K562 (cell line): Measurements from ENCODE around the gene TMEM63A. TPM values are rescaled to one million over a fixed set of nuclear protein-coding genes. Genes with fewer than 3 reads are reported as not detected.

ENCODE experiments used
- ATAC-seq: fragments of 200-7000 bp; cut with Tn5 transposase; 3 replicates; pipeline ENCODE4 v1.9.1; 2020; ENCODE audit warnings: moderate library complexity
- BruUV-seq: library from RNA; stranded (reverse); fragments of 400-500 nt; replicated peaks from 2 replicates; lab custom pipeline; 2021; lab: Mats Ljungman, UMichigan
- CTCF ChIA-PET: fragments of 300-600 bp; formaldehyde crosslinking; extraction: SDS; loops from one replicate; lab custom pipeline; 2021; ENCODE audit warnings: low intra/inter-chr PET ratio; lab: Yijun Ruan, JAX
- POLR2A ChIA-PET: fragments of 300-600, 350-650 bp; sonication (Branson Sonifier 250); formaldehyde crosslinking; extraction: SDS; loops from one replicate; lab custom pipeline; 2021; ENCODE audit warnings: antibody characterized with exemption, inconsistent platforms; lab: Yijun Ruan, JAX
- DNase-seq, 4 experiments: peaks; one replicate each; pipeline versions ENCODE4 v3.0.0 to v3.0.0-alpha.2; 2011 to 2018; ENCODE audit warnings: low spot score in 3 of 4, mixed read lengths in 3 of 4; ENCODE audit errors: extremely low read depth in 1 of 4
- FAIRE-seq: peaks from 2 replicates; lab custom pipeline; 2011; peaks lifted over from hg19 to GRCh38; lab: Jason Lieb, UNC
- H2AFZ ChIP-seq: 2 replicates; pipeline ENCODE4 v1.6.0; 2011; ENCODE audit warnings: low read depth, low read length, control low read depth, inconsistent platforms
- H3K27ac ChIP-seq: fragments of 200-600 bp; 3 replicates; pipeline ENCODE4 v1.8.0; 2011; ENCODE audit warnings: low read depth, mild to moderate bottlenecking, control low read depth, inconsistent platforms, low read length, moderate library complexity, mixed read lengths; ENCODE audit errors: extremely low read depth
- H3K27me3 ChIP-seq, 2 experiments: fragments of 300-600 bp in 1 of 2; 2 replicates in 1 of 2; 3 replicates in 1 of 2; pipeline versions ENCODE4 v1.6.0 to v1.8.0; 2011; ENCODE audit warnings: inconsistent platforms in 2 of 2, low read length in 2 of 2, mild to moderate bottlenecking in 1 of 2, mixed read lengths in 1 of 2, moderate library complexity in 1 of 2; ENCODE audit not compliant: control insufficient read depth in 2 of 2, insufficient read depth in 2 of 2
- H3K36me3 ChIP-seq: fragments of 300-600 bp; 3 replicates; pipeline ENCODE4 v1.8.0; 2011; ENCODE audit warnings: mild to moderate bottlenecking, low read length, inconsistent platforms; ENCODE audit not compliant: control insufficient read depth, insufficient read depth
- H3K4me1 ChIP-seq, 2 experiments: fragments of 200-600 bp in 1 of 2; replicated peaks in 1 of 2; 2 replicates in 1 of 2; 3 replicates in 1 of 2; pipeline versions ENCODE4 v1.5.1 to v1.8.0; 2011; ENCODE audit warnings: inconsistent platforms in 2 of 2, low read length in 2 of 2, mild to moderate bottlenecking in 1 of 2, mixed read lengths in 1 of 2, moderate library complexity in 1 of 2; ENCODE audit not compliant: control insufficient read depth in 2 of 2, insufficient read depth in 2 of 2
- H3K4me2 ChIP-seq: 2 replicates; pipeline ENCODE4 v1.6.1; 2011; ENCODE audit warnings: low read length, control low read depth, inconsistent platforms, mixed read lengths; ENCODE audit not compliant: insufficient read depth
- H3K4me3 ChIP-seq: fragments of 200-600 bp; sonication (generic), shearing (Covaris generic); 2 replicates; pipeline ENCODE4 v1.5.1; 2016; ENCODE audit warnings: control low read depth, inconsistent platforms
- H3K79me2 ChIP-seq: fragments of 200-600 bp; 3 replicates; pipeline ENCODE4 v1.8.0; 2011; ENCODE audit warnings: low read length, inconsistent platforms; ENCODE audit not compliant: control insufficient read depth, insufficient read depth
- H3K9ac ChIP-seq, 2 experiments: 2 replicates each; pipeline versions ENCODE4 v1.6.0 to v1.6.1; 2011; ENCODE audit warnings: low read depth in 2 of 2, low read length in 2 of 2, control low read depth in 1 of 2, inconsistent platforms in 1 of 2, mild to moderate bottlenecking in 1 of 2, mixed read lengths in 1 of 2; ENCODE audit not compliant: insufficient read depth in 1 of 2
- H3K9me1 ChIP-seq: one replicate; pipeline ENCODE4 v1.6.0; 2011; ENCODE audit warnings: inconsistent platforms, mild to moderate bottlenecking, low read length, moderate library complexity; ENCODE audit not compliant: control insufficient read depth, insufficient read depth
- H3K9me3 ChIP-seq: replicated peaks from 2 replicates; pipeline ENCODE4 v1.5.1; 2011; ENCODE audit warnings: low read depth, low read length, inconsistent platforms; ENCODE audit not compliant: control insufficient read depth, insufficient read depth
- H4K20me1 ChIP-seq: replicated peaks from 2 replicates; pipeline ENCODE4 v1.6.1; 2011; ENCODE audit warnings: low read length, inconsistent platforms, mixed read lengths; ENCODE audit not compliant: control insufficient read depth, insufficient read depth
- ARNT ChIP-seq, 2 experiments: fragments of 450-650 bp; IDR thresholded peaks; 2 replicates each; pipeline ENCODE4 v1.6.1; 2016; ENCODE audit warnings: mild to moderate bottlenecking in 1 of 2
- BRF1 ChIP-seq: IDR thresholded peaks from 3 replicates; pipeline ENCODE4 v1.6.1; 2011; ENCODE audit warnings: borderline replicate concordance, mild to moderate bottlenecking; ENCODE audit not compliant: insufficient read length; ENCODE audit errors: extremely low read depth
- CHD2 ChIP-seq: IDR thresholded peaks from 2 replicates; pipeline ENCODE4 v1.6.1; 2011; ENCODE audit warnings: low read depth, low read length
- CREB1 ChIP-seq, 2 experiments: sonication (generic) in 1 of 2; formaldehyde crosslinking in 1 of 2; IDR thresholded peaks; 2 replicates each; pipeline versions ENCODE4 v1.6.1 to v1.8.0; 2012 to 2022; ENCODE audit warnings: inconsistent platforms in 1 of 2, mild to moderate bottlenecking in 1 of 2, missing genetic modification reagents in 1 of 2, moderate library complexity in 1 of 2
- GABPB2 ChIP-seq: fragments of 250-450 bp; sonication (Bioruptor Pico); conservative IDR thresholded peaks from 2 replicates; pipeline ENCODE4 v1.5.1; 2021; ENCODE audit warnings: mild to moderate bottlenecking
- HDAC6 ChIP-seq: IDR thresholded peaks from 2 replicates; pipeline ENCODE4 v1.6.1; 2012; ENCODE audit warnings: low read depth, mild to moderate bottlenecking, control low read depth, inconsistent platforms, low read length, moderate library complexity
- HMG20A ChIP-seq: fragments of 450-650 bp; formaldehyde crosslinking; conservative IDR thresholded peaks from 2 replicates; pipeline ENCODE4 v1.4.0; 2020; ENCODE audit warnings: mild to moderate bottlenecking, mixed read lengths
- RB1 ChIP-seq: fragments of 450-650 bp; IDR thresholded peaks from 2 replicates; pipeline ENCODE4 v1.6.1; 2017; ENCODE audit warnings: low read depth, mild to moderate bottlenecking
- SIRT6 ChIP-seq: IDR thresholded peaks from one replicate; pipeline ENCODE4 v1.6.1; 2012; ENCODE audit warnings: low read depth, mild to moderate bottlenecking, control low read depth, inconsistent platforms, low read length, moderate library complexity
- SIX5 ChIP-seq, 2 experiments: IDR thresholded peaks; 2 replicates each; pipeline ENCODE4 v1.6.1; 2011; ENCODE audit warnings: low read length in 2 of 2, borderline replicate concordance in 1 of 2, low read depth in 1 of 2, mild to moderate bottlenecking in 1 of 2, moderate library complexity in 1 of 2; ENCODE audit not compliant: insufficient read depth in 1 of 2
- TGIF2 ChIP-seq: sonication (generic); formaldehyde crosslinking; IDR thresholded peaks from 2 replicates; pipeline ENCODE4 v1.8.1; 2022; ENCODE audit warnings: mild to moderate bottlenecking, missing genetic modification reagents, moderate library complexity
- ZNF507 ChIP-seq: conservative IDR thresholded peaks from 2 replicates; pipeline ENCODE4 v1.6.1; 2017; ENCODE audit warnings: missing genetic modification characterization, missing compliant biosample characterization
- ZNF551 ChIP-seq: fragments of 250-450 bp; sonication (Bioruptor Pico); IDR thresholded peaks from 2 replicates; pipeline ENCODE4 v1.5.0; 2021; ENCODE audit warnings: mild to moderate bottlenecking, moderate library complexity
- WGBS: fragments of 100-300 bp; shearing (Covaris generic); methylation state at CpG from one replicate; pipeline ENCODE4 v1.1.6; 2016; ENCODE audit warnings: low coverage, mixed read lengths; ENCODE audit not compliant: insufficient coverage; ENCODE audit errors: missing lambda C conversion rate; 5-methylcytosine and 5-hydroxymethylcytosine counted together
- in situ Hi-C: fragments of 300-500 bp; cut with MboI; formaldehyde crosslinking; loops from 4 replicates; pipeline ENCODE4 v1.15.0; 2018; ENCODE audit warnings: inconsistent platforms, mixed read lengths
- intact Hi-C: fragments of 100-400 bp; cut with micrococcal nuclease; formaldehyde crosslinking; loops from 2 replicates; pipeline ENCODE4 v1.14.2; 2022
- polyA plus RNA-seq, 8 experiments: library from polyadenylated mRNA; depleted of rRNA in 4 of 8; stranded (reverse) in 5 of 8; unstranded in 3 of 8; fragments of >200 nt; fragmentation: Nextera tagmentation in 2 of 8; fragmentation: Illumina TruSeq in 1 of 8; extraction: Ambion mirVana in 2 of 8; extraction: Trizol in 1 of 8; gene quantifications; 2 replicates each; pipeline versions ENCODE4 v1.2.1 to v1.2.3, GENCODE V29; 2011 to 2014; ENCODE audit warnings: inconsistent platforms in 1 of 8, missing spikeins in 1 of 8
- total RNA-seq, 7 experiments: library from RNA; depleted of rRNA in 6 of 7; stranded (reverse); fragments of >200 nt in 6 of 7; fragmentation: Illumina TruSeq in 2 of 7; extraction: Trizol in 2 of 7; gene quantifications; 2 replicates each; pipeline versions ENCODE4 v1.2.1 to v1.2.3, GENCODE V29; 2011 to 2021; ENCODE audit warnings: low replicate concordance in 1 of 7
- TF ChIP-seq, protein P1 (sequence below): fragments of 250-450 bp; sonication (Bioruptor Pico); IDR thresholded peaks from 2 replicates; pipeline ENCODE4 v1.4.0; 2020; ENCODE audit warnings: borderline replicate concordance
- TF ChIP-seq, protein P2 (sequence below): sonication (generic); formaldehyde crosslinking; IDR thresholded peaks from 2 replicates; pipeline ENCODE4 v1.9.0; 2022; ENCODE audit warnings: mild to moderate bottlenecking, missing genetic modification reagents
- TF ChIP-seq, protein P3 (sequence below): fragments of 450-650 bp; IDR thresholded peaks from 2 replicates; pipeline ENCODE4 v1.6.1; 2017; ENCODE audit warnings: mild to moderate bottlenecking, moderate library complexity
- TF ChIP-seq, protein P4 (sequence below): fragments of 250-450 bp; sonication (Bioruptor Pico); IDR thresholded peaks from 2 replicates; pipeline ENCODE4 v1.5.0; 2020; ENCODE audit warnings: mild to moderate bottlenecking

TMEM63A gene
- total and polyA plus RNA-seq, 9 of the 15 experiments (the other 6 are each of a cell fraction or from before 2014, with no cell fraction given) = 2.0 to 54.6 (median 17.5) TPM

DNA sequence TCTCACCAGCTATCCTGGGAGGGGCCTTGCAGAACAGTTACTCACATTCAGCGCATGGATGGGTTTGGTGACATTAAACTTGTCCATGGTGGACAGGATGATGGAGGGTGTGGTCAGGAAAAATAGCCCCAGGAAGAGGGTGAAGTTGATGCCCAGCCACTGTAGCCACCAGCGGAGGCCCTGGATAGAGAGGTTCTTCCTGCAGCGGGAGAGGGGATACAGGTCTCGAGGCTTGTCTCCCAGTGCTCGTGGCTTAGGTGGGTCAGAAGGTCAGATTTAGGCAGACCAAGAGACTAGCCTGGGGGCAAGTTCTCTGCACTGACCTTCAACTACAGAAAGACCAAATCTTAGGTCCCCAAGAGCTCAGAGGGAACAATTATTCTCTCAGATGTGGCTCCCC is 23.0 kb downstream of the TMEM63A start (continued):
- TF ChIP-seq ZNF507 (tag) (no peak), SIX5 (IDR thresholded peaks at IDR 0.05; ENCODE audit: borderline replicate concordance in 1 of 2, insufficient read depth in 1 of 2, low read depth in 1 of 2, low read length in 2 of 2) (no peak), CREB1 (IDR thresholded peaks at IDR 0.05) (no peak), CREB1 (CRISPR knock-in tag; IDR thresholded peaks at IDR 0.05) (no peak)
- TF ChIP-seq, protein P1, sequence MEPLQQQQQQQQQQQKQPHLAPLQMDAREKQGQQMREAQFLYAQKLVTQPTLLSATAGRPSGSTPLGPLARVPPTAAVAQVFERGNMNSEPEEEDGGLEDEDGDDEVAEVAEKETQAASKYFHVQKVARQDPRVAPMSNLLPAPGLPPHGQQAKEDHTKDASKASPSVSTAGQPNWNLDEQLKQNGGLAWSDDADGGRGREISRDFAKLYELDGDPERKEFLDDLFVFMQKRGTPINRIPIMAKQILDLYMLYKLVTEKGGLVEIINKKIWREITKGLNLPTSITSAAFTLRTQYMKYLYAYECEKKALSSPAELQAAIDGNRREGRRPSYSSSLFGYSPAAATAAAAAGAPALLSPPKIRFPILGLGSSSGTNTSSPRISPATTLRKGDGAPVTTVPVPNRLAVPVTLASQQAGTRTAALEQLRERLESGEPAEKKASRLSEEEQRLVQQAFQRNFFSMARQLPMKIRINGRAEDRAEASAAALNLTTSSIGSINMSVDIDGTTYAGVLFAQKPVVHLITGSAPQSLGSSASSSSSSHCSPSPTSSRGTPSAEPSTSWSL = no peak
- TF ChIP-seq, protein P2, sequence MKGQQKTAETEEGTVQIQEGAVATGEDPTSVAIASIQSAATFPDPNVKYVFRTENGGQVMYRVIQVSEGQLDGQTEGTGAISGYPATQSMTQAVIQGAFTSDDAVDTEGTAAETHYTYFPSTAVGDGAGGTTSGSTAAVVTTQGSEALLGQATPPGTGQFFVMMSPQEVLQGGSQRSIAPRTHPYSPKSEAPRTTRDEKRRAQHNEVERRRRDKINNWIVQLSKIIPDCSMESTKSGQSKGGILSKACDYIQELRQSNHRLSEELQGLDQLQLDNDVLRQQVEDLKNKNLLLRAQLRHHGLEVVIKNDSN = no peak

DNA sequence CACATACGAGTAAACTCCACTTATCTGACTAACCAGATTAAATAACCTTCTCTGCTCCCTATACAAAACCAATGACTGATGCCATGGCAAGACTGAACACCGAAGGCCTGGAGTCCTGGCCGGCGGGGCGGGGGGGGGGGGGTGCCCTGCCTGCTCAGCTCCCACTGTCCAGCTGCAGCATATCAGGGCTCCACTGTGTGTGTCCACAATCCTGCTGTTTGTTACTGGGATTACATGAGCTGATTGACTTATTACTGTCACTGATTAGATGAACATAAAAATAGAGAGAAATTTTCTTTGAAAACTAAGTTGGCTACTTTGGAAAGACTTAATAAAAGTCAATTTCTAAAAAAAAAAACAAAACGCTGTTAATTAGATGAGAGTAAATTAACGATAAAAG is 24.9 kb downstream of the TMEM63A start:
- Histone ChIP-seq H4K20me1 (no peaks in the 10 kb centered on the region), H3K4me1 (no peaks in the 10 kb centered on the region), H3K9ac (no peak overlapping the region), H3K79me2 (no peaks in the 10 kb centered on the region), H3K9me3 (no peaks in the 10 kb centered on the region), H3K4me2 (no peak overlapping the region), H3K9me1 (no peaks in the 10 kb centered on the region), H3K36me3 (peaks cover 92% of the 10 kb centered on the region; the same call in 2 of the 3 replicates), H2AFZ (no peak overlapping the region), H3K27ac (no peak overlapping the region), H3K27me3 (no peaks in the 10 kb centered on the region), H3K4me3 (no peak overlapping the region)
- POLR2A ChIA-PET = interaction anchor here (1.2 kb wide), 2 partner anchors 11 to 16 kb away, joined by 3 read pairs; no protein-coding TSS in a partner anchor
- DNase-seq (no peak), ATAC-seq (no peak), FAIRE-seq (no peak)
- in situ Hi-C loops = no loop called here
- intact Hi-C loops = no loop called here
- BruUV-seq = no TSS peak
- 66% methylated on average over 5 of the region's 7 CpGs for WGBS
- CTCF ChIA-PET = no interaction called here
- TF ChIP-seq HDAC6 (no peak), RB1 (no peak), ARNT (IDR thresholded peaks at IDR 0.05) (no peak), HMG20A (CRISPR knock-in tag) (no peak), CHD2 (no peak), GABPB2 (CRISPR knock-in tag) (no peak), TGIF2 (CRISPR knock-in tag) (no peak), BRF1 (no peak), SIRT6 (no peak), ZNF551 (CRISPR knock-in tag) (no peak)
- TF ChIP-seq, protein P3, sequence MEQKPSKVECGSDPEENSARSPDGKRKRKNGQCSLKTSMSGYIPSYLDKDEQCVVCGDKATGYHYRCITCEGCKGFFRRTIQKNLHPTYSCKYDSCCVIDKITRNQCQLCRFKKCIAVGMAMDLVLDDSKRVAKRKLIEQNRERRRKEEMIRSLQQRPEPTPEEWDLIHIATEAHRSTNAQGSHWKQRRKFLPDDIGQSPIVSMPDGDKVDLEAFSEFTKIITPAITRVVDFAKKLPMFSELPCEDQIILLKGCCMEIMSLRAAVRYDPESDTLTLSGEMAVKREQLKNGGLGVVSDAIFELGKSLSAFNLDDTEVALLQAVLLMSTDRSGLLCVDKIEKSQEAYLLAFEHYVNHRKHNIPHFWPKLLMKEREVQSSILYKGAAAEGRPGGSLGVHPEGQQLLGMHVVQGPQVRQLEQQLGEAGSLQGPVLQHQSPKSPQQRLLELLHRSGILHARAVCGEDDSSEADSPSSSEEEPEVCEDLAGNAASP = no peak
- TF ChIP-seq, protein P4, sequence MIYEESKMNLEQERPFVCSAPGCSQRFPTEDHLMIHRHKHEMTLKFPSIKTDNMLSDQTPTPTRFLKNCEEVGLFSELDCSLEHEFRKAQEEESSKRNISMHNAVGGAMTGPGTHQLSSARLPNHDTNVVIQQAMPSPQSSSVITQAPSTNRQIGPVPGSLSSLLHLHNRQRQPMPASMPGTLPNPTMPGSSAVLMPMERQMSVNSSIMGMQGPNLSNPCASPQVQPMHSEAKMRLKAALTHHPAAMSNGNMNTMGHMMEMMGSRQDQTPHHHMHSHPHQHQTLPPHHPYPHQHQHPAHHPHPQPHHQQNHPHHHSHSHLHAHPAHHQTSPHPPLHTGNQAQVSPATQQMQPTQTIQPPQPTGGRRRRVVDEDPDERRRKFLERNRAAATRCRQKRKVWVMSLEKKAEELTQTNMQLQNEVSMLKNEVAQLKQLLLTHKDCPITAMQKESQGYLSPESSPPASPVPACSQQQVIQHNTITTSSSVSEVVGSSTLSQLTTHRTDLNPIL (CRISPR knock-in tag) = no peak
